OCI-LY1 (cell line): ENCODE measurements around the gene LPIN1.

ENCODE experiments used
- CTCF ChIP-seq: fragments of 200-600 bp; sonication (generic), shearing (Covaris generic); IDR thresholded peaks from 2 replicates; pipeline ENCODE4 v1.5.1; 2017; ENCODE audit warnings: mild to moderate bottlenecking, antibody characterized with exemption, low read length, moderate library complexity, mixed read lengths
- EZH2 ChIP-seq: fragments of 200-600 bp; sonication (generic), shearing (Covaris generic); IDR thresholded peaks from 2 replicates; pipeline ENCODE4 v1.8.0; 2017; ENCODE audit warnings: borderline replicate concordance, mixed run types, mild to moderate bottlenecking, antibody characterized with exemption, low read length, moderate library complexity, mixed read lengths

- no peak for TF ChIP-seq EZH2
- TF ChIP-seq CTCF: no peak
Measured at GRCh38 chr2:11715987-11716652, 30.3 kb upstream of the LPIN1 start.
